ENCODE results near the gene HAAO. TPM values are rescaled to one million over a fixed set of nuclear protein-coding genes. Genes with fewer than 3 reads are reported as not detected.

HAAO gene
- polyA plus RNA-seq, 10 donors = 14.9 to 26.7 (median 17.0) TPM

DNA sequence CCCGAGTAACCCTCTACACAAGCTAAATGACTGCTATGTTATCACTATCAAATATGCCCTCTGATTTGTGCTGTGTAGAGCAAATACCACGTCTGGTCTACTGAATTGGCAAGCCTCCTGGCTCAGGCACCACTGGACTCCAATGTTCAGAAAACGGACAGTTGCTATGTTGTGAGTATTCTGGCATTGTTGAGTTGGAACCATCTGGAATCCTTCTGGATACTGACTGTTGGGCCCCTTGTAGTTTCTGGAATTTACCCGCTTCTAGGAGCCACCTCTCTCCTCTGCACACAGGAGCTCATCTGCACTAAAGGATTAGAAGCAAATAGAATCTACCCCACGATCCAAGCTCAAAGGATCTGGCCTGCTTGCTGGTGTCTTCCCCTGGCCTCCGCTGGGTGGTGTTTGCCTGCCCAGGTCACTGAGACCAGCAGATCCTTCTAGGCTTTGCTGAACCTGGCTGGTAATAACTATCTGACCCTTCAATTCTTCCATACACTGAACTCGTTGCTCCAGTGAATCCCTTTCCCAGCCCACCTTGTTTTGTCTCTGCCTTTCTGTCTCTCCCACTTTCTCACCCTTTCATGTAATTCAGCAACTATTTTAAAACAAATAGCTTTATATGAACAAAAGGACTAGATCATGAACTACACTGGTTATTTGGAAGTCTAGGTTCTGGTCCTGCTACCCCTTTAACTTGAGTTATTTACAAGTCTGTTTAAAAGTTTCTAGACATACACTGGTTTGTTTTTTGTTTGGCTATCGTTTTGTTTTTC, 2.1 kb upstream of the HAAO start:
- peak in 2 of 3 donors; percentile 27 to 39 for DNase-seq

DNA sequence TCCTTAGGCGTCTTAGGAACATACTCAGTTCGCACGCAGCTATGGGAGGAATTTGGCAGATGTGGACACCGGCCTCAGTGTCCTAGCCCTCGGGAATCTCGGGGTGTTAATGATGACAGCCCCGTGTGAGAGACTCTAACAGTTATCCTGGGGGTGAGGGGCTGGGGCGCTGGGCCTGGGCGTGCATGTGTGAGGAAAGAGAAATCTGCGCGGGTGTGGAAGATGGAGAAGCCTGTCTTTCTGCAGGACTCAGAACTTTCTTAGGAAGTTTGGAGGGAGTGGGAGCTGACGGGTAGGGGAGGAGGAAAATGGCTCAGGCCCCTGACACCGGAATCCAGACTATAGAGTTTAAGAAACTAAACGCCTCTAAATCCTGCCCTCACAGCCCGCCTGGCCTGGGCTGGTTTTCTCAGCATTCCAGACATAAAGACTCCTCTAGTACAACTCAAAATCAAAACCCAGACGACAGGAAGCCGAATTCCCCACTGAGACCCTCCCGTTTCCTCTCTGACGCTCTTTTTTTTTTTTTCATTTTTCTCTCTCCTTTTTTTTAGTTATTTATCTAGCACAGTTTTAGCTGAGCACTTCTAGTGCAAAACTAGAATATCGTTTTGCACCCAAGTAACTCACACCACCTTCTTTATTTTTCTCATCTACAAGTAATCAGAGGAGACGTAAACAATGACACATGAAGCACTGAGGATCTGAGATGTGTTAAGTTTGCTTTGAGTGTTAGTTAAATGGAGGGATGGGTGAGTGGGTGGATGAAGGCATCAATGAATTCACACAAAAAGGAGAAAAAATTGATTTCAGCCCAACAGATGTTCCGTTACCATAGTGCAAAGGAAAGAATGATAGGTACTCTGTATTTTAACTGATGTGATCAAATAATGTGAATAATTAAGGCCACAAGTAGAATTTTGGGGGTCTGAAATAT, 1.2 kb upstream of the HAAO start:
- DNase-seq = peak; percentile 27 to 89 (median 64)

DNA sequence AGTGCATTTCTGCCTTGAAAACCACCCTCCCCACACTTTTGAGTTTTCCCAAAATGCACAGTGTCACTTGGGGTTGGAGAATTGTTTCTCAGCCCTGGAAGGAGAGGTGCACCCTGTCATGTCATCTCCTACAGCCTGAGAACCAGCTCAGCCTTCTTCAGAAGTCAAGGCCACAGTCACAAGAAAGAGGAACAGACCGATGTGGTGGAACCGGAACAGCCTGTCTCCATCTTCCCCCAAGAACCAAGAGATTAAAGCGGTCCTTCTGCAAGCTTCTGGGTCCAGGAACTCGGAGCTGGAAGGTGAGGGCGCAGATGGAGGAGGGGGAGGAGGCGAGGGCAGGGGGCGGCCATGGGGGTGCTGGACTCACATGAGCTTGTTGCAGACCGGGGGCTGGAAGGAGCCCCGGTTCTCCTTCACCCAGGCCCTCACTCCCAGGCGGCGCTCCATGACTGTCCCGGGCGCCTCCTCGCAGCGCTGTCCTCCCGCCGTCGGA, 248 bp downstream of the HAAO start:
- DNase-seq = no peak

DNA sequence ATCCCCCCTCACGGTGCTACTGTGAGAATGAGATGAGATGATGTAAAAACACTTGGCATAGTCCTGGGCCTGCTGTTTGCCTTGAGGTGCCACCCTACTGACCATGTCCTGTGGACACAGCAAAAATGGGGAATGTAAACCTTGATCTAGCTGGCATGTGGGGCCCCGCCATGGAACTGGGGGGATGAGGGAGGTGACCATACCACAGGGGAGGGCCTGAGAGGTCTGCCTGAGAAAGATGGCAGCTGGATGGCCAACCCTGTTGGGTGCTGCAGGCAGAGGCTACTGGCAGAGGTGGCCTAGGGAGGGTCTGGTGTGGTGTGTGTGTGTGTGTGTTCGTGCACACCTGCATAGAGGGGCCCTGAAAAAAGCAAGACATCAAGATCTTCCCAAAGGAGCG, 777 bp downstream of the HAAO start:
- DNase-seq = no peak

DNA sequence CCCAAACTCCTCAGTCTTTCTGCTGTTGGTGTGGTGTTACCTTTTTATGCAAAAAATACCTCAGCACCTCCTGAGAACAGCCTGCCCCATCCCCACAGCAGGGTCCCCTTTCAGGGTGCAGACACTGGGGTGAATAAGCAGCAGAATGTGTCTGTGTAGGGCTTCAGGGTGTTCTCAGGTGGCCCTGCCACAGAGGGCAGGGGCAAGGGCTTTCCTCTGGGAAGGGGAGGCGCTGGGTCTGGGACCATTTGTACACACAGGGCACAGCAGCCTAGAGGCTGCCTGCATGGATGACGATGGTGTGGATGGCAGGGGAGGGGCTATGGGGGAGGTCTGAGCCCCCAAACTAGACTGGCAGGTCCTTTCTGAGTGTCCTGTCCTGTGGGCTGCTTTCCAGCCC, 2.6 kb downstream of the HAAO start:
- DNase-seq = no peak

DNA sequence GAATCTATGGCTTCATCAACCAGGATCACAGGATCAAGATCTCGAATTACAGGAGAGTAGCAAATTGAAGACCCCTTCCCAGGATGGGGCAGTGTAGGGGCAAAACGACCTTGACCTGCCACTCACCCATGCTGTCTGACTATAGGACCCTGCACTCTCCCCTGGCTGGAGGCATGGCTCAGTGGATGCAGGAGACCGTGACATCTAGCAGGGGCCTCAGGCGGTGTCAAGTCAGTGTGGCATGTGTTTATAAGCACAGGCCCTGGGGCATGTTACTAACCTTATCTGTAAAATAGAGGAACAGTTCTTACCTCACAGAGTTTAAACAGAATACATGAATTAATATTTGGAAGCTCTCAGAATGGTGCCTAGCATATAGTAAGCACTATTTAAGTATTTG, 3.5 kb downstream of the HAAO start:
- no peak for DNase-seq

DNA sequence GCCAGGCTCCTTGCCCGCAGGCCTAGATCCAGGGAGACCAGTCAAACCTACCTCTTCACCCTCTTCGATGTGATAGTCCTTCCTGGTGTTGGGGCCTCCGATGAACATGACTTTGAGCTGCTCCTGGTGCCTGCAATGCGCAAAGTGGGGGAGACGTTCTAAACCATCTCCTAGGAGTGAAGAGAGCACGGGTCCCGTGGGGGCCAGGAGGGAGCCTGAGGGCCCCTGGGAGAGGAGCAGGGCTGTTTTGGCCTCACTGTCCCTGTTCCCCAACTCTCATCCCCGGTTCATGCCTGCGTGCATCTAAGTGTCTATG, 3.9 kb downstream of the HAAO start:
- DNase-seq = no peak

DNA sequence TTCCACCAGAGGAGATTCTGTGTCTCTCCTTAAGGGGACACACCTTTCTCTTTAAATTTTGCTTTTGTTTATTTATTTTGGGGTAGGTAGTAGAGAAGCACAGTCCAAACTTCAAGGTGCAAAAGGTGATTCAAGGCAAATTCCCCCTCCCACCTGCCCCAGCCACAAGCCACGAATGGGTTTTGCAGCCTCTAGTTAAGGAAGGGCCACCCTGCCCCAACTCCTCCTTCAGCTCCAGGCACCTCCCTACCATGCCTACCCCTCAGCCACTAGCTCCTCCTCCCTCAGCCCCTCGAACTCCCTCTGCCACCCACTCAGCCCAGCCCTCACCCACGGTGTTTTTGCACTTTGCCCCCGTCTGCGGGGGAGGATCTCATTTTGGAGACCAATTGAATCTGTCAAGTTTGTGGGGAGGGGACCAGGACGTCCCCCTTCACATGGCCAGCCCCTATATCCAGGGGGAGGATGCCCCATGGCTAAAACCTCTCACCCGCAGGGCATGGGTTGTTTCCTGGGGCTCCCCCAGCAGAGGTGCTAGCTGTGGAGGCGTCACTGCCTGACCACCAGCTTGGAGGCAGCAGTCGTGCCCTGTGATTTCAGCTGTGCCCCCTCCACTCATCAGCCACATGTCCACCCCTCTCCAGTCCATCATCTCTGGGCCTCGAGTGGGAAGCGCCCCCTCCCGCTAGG, 4.5 kb downstream of the HAAO start:
- no peak for DNase-seq

DNA sequence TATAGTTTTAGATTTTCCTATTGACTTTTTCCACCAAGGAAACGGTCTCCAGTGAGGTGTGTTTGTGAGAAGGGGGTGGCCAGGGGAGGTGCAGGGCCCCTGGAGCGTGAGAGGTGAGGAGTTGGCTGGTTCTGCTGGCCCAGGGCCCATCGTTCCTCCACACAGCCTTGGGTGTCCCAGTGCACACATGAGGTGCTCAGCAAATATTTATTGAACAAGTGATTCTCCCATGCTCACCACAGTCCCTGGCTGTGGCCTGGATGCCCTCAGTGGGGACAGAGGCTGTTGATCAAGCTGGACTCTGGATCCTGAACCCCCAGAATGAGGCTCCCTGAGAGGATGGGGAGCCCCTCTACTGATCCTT, 5.0 kb downstream of the HAAO start:
- DNase-seq = no peak

DNA sequence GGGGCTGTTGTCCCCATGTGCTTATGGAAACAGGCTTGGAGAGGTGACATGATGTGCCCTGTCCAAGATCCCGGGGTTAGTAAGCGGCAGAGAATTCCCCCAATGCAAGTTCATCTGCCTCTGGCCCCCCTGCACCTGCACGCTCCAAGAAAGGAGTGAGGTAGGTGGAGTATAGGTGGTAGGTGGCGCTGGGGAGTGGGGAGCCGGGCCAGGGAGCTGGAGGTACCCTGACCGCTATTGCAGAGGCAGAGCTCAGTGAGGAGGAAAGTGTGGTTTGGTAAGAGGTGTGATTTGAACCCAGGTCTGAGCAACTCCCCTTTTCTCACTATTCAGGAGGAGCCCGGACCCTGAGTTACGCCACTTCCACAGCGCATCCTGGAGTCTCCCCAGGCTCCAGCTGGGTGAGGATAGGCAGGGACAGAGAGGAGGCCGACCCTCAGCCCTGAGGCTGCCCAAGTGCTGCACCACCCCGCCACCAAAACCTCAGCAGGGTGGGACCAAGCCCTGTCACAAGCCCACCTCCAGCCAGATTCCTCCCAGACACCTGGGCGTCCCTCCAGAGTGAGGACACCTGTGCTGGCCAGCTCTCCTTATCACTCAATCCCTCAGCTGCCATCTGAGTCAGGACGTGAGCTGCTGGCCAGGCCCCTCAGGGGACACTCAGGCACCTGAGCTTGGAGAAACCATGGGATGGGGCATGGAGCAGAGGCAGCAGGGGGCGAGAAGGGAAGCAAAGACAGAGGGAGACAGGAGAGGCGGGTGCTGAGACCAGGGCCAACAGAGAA, 5.6 kb downstream of the HAAO start:
- DNase-seq = no peak

DNA sequence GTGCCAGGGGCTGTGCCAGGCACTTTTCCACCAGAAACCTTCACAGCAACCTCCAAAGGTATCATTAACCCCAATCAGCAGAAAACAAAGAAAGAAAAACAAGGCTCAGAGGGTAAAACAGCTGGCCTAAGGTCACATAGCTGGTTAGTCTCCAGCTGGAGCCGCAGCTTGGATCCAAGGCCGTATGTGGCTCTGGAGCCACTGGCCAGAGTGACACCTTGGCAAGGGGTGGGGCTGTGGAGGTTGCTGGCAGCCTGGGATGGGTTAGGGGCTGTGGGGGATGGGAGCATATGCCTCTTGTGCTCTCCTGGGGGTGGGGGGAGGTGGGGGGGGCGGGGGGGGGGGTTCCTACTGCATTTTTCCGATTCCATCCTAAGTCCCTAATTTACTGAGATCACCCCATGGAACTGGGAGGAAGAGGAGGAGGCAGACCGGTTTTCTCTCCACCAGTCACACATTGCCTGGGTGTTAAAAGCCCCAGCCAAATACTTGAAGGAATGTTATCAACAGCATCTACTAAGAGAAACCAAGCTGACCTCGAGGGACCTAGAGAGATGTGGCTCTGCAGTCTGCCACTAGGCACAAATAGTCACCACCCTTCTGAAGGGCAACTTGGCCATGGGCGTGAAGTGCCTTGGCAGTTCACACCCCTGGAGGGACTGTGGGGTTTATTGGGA, 8.0 kb downstream of the HAAO start:
- no peak for DNase-seq

DNA sequence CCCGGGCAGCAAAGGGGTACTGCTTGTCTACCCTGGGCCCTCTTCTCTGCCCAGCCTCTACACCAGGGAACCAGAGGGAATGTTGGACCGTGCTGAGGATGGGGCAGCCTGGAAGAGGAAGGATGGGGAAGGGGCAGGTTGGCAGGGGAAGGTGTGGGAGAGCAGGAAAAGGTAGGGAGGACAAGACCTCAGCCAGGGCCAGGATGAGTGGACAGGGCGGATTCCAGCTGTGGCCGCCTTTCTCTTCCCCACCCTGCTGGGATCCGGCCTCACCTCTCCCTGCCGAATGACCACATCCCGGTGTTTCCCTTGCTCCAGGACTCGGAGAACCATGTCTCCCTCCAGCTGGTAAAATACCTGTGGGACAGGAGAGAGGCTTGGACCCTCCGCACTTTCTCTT, 8.9 kb downstream of the HAAO start:
- no peak for DNase-seq

DNA sequence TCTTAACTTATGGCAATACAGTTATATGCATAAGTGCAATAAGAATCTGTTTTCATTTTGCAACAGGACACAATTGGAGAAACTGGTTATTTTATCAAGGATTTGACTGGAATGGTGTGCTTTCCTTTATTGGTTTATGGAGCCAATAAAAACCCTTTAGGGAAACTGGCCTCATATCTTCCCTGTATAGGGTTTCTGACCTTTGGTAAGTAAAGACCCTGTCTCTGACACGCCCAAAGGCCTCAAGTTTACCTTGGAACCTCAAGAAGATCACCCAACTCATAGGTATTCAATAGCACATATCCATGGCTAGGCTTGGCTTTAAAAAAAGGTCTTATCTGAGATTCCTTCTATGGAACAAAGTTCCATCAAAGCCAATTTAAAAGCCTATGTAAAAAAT, 11.2 kb downstream of the HAAO start:
- no peak for DNase-seq

DNA sequence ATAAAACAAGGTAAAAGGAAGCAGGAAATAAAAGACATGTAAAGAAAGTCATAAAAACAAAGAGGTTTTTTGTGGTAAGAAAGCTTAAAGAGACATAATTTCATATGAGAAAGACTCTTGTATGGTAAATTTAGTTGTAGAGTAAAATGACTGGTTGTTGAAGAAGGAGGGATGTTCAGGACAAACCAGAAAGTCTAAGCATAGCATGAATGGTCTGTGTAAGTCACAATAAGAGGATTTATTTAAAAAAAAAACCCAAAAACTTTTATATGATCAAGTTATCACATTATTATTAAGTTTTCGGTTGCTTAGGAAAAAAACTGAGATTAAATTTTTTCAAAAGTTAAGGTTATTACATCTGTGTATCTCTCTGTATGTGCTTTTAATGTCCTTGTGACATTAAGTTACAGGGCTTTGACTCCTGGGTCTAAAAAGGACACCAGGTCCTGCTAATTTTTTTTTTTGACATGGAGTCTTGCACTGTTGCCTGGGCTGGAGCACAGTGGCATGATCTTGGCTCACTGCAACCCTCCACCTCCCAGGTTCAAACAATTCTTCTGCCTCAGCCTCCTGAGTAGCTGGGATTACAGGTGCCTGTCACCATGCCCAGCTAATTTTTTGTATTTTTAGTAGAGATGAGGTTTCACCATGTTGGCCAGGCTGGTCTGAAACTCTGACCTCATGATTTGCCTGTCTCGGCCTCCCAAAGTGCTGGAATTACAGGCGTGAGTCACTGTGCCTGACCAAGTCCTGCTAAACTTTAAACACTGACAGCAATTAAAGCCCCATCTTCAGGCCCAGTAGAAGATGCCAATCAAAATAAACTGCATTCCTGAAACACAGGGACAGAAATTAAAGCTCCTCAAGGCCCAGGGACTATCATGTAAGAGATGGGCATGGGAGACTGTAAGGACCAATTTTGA, 14.2 kb downstream of the HAAO start:
- no peak for DNase-seq

DNA sequence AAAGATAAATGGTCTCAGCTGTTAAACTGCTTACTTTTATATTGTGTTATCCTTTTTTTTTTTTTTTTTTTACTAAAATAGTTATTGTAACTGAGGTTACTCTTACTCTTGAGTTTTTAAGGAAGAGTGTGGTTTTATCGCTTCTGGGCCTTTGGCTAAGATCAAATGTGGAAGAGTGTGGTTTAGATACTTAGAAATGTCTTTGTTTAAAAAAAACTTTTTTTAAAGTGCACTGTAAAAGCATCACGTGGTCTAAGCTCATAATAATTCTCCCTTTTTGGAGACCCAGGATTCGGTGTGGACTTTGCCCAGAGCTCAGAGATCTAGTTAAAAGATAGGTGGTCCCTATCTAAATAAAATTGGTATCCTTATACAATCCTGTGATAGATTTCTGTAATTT, 16.6 kb downstream of the HAAO start:
- DNase-seq = no peak

DNA sequence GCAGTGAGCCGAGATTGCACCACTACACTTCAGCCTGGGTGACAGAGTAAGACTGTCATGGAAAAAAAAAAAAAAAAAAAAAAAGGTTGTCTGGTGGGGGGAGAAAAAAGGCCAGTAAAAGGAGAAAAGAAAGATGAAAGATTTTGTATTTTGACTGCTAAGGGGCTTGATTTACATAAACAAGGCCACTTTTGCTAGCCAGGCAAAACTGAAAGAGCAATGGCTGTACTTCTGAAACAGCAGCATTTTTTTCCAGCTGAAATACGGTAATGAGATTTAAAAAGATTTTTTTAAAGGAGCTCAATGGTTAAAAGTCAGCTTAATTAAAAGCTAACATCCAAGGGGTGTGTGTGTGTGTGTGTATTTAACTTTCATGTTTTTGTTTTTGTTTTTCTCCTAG, 17.2 kb downstream of the HAAO start:
- DNase-seq = no peak

DNA sequence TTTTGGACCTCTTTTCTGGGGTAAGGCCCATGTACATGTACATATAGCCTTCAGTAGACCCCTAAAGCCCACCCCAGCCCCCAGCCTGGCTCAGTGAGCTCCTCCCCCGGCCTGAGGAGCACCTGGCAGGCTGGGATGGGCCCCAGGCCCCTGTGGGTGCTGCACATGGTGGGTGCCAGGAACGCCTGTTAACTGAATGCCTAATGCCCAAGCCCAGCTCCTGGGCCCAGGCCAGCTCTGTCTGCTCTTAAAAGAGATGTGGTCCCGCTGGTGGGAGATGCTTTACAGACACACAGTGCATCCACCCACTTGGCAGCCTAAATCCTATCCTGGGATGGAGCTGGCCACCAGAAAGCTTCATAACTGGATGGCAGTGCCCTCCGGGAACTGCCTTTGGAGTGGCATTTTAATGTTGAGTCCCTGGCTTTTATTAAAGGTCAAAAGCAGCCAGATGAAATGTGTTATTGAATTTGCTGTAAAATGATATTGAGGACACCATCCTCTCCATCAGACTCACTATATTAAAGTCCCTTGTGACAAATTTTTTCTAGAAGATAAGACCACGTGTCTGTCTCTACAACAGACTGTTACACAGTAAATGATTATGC, 20.7 kb downstream of the HAAO start:
- DNase-seq = no peak

DNA sequence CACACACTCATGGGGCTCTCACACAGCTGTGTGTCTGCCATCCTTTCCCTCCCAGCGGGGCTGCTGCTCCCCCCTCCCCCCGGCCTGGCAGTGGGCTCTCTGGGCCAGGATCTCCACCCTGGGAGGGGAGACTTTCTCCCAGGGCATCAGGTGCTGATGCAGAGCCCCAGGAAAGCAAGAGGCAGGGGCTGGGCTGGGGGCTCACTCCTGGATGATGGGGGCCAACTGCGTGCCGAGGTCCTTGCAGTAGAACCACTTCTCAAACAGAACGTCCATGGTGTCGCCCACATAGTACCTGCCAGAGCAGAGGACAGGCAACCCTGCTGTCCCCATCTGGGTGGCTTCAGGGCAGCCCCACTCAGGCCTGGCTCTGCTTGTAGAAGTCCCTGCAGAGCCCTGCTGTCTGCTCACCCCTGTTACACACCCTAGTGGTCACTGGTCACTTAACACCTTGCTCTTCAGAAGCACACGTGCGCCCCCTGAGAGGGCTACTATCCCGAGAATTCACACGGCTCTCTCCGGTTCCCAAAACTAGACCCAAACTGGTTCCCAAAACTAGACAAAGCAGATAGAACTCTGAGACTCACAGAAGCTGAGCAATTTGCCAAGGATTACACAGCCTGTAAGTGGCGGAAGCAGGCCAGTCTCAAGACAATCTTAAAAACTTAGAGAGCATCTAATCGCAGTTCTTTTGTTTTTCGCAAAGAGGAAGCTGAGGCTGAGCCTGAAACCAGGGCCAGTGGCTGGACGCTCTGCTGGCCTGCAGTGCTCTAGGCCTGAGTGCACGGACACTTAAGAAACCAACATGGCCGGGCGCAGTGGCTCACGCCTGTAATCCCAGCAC, 21.9 kb downstream of the HAAO start:
- DNase-seq = peak in 1 of 3 donors; percentile 49
